LHCN-M2 (cell line): ENCODE data around the gene RAI1. TPM values are rescaled to one million over a fixed set of nuclear protein-coding genes. Genes with fewer than 3 reads are reported as not detected.
"Not testable (repeated sequence)": the region's sequence is repeated elsewhere in the genome, so short reads cannot be mapped to it uniquely, and the experiment has no call there.

ENCODE experiments used
- DNase-seq: peaks from one replicate; pipeline ENCODE4 v3.0.0-alpha.2; 2012; ENCODE audit warnings: low read depth
- total RNA-seq: library from RNA; depleted of rRNA; stranded (reverse); fragments of >200 nt; gene quantifications from 2 replicates; pipeline ENCODE4 v1.2.3, GENCODE V29; 2014

Gene RAI1
- total RNA-seq, 1 experiment from 2014 or later = 10.3 TPM

- DNase-seq = no peak
Measured at GRCh38 chr17:17679748-17680147, 1.5 kb upstream of the RAI1 start.

GRCh38 chr17:17680477-17681186, 626 bp upstream of the RAI1 start:
- DNase-seq = no peak

DNA sequence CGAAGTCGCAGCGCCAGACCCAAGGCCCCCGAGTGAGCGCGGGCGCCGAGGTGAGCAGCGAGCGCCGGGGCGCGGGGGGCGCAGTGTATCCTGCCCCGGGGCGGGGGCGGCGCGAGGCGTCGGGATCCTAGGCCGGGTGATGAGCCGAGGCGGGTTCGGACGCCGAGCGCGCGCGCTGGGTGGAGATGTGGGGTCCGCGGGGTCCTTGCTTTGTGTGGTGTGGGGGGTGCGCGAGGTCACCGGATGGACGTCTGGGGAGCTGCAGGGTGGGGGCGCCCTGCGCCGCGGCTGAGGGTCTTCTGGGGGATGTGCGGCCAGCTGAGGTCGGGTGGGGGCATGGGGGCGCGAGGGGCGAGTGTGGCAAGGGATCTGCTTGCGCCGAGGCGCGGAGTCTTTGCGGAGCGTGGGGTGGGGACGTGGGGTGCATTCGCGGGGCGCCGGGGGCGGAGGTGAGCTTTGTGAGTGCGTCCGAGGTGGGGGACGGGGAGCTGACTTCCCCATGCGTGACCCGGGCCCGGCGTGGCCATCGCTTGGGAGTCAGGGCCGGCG, 560 bp downstream of the RAI1 start:
- no peak for DNase-seq

DNA sequence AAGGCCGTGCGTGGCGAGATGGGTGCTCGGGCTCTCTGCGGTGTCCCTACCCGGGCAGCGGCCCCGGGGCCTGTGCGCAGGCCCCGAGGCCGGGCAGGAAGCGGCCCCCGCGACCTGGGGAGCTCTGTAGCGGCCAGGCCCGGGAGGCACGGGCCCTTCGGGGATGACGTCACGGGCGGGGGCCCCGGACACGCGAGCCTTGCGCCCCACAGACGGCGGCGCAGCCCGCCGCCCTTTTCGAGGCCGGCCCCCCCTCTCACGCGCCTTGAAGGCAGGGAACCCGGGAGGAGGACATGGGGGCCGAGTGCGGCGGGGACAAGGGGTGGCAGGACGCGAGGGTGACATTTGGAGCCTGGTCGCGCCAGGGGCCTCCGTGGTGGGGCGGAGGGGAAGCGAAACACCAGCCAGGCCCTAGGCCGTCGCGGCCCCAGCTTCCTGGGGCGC, 1.1 kb downstream of the RAI1 start:
- no peak for DNase-seq

GRCh38 chr17:17682737-17683680, 1.8 kb downstream of the RAI1 start:
- no peak for DNase-seq

DNA sequence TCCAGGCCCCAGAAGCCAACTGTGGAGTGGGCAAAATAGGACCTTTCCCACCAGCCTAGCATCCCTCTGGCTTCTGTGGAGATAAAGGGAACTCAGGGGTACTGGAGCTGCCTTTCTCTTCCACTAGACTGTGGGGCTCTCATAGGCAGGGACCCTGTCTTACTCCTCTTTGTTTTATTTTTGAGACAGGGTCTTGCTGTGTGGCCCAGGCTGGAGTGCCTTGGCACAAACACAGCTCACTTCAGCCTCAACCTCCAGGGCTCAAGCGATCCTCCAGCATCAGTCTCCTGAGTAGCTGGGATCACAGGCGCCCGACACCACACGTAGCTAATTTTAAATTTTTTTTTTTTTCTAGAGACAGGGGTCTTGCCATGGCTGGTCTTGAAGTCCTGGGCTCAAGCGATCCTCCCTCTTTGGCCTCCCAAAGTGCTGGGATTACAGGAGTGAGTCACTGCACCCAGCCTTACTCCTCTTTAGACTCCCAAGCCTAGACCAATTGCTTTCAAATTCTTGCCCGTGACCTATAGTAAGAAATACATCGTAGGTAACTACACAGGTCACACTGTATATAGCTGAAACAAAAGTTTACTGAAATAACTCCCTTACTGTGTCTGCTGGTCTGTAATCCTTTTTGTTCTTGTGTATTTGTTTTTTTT, 2.6 kb downstream of the RAI1 start:
- no peak for DNase-seq

- DNase-seq = no peak
Measured at GRCh38 chr17:17684906-17685774, 3.9 kb downstream of the RAI1 start.

DNA sequence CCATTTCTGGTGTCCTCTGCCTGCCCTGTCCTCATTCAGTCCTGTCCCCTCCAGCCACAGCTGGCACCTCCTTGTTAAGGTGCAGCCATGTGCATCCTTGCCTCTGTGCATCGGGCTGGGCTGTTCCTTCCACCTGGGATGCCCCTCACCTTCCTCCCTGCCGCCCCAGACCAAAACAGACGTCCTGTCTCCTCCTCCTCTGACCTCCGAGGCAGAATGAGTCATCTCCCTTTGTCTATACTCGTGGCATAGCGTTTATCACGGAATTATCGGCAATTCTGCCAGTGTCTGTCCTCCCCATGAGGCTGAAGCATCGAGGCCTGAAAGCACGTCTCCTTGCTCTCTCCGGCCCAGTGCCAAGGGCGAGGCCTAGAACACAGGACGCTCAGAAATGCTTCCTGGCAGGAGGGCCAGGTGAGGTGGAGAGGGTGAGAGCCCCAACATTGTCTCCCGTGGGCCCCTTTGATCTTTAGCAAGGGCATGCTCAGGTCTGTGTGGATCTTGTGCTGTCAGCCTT, 4.6 kb downstream of the RAI1 start:
- no peak for DNase-seq

GRCh38 chr17:17689312-17689711, 8.1 kb downstream of the RAI1 start:
- no peak for DNase-seq

DNA sequence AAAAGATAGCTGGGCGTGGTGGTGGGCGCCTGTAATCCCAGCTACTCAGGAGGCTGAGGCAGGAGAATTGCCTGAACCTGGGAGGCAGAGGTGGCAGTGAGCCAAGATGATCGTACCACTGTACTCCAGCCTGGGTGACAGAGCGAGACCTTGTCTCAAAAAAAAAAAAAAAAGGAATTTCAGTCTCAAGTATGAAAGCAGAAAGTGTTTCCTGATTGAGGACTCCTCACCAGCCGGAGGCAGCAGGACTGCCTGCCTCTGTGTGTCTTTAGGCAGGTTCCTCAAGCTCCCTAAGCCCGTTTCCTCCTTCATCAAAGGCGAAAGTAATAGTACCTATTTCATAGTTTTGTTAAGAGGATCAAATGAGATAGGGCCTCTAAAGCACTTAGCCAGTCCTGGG, 9.0 kb downstream of the RAI1 start:
- DNase-seq = not testable (repeated sequence)

DNA sequence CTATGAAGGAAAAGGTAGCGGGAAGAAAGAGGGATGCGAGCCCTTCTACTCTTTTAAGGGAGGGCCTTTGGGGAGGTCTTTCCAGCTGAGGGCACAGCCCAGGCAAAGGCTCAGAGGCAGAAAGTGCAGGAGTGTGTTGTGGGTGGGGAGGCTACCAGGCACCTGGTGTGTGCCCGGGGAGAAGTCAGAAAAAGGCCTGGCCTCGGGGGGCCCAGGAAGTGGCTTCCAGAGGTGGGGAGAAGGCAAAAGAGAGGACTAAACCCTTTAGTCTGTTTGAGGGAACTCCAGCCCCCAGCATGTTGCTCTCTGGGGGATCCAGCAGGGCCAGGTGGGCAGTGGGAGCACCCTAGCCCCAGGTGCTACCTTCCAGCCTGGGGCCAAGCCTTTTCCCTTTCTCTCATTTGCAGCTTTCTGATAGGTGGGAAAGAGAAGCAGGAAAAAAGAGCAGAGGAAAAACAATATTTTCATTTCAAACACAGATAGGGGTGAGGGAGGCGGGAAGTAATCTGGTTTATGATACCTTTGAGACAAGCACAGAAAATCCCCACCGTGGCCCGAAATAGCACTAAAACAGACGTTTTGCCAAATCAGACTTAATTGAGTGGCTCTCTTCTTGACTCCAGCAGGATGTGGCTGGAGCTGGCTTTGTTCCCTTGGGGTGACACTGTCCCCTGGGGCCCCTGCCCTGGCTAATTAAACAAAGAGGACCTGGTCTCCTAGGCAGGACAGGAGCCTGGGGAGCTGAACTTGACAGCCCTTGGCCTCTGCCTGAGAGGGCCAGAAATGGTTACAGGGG, 10.4 kb downstream of the RAI1 start:
- no peak for DNase-seq

GRCh38 chr17:17692353-17693252, 11.3 kb downstream of the RAI1 start:
- no peak for DNase-seq

DNA sequence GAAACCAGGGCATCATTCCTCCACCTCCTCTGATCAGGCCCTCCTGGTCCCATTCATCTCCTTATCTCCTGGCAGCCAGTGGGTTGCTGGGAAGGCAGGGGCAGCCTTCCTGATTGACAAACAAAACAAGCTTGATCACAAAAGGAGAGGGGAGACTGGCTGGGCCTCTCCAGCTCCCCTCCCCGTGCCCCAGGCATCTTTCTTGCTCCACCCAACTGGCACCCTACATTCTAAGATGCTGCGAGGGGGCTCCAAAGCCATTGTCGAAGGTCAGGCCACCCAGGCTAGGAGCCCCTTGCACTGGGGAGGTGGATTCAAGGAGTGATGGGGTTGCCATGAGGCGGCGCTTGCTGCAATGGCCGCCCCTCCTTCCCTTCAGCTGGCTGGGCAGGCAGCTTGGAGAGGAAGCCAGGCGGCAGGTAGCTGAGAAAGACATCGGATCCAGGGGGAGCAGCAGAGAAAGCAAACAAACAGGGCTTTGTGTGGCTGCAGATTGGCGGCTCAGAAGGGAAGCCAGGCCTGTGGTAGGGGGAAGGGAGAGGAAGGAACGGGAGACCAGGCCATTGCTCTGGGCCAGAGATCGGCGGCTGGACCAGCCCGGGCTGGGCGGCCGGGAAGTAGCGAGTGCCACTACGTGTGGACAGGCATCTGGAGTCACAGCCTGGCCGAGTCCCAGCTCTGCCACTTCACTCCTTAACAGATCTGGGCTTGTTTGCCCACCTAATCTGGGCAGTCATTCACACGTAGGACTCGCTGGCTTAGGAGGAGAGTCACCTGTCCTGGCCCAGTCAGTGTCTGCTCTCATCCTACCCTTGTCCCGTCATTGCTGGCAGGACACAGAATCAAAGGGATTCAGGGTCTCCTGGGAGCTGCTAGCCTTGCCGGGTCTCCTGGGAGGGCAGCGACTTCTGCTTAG, 12.3 kb downstream of the RAI1 start:
- no peak for DNase-seq

- peak; percentile 56 for DNase-seq
Measured at GRCh38 chr17:17694169-17695081, 13.2 kb downstream of the RAI1 start.

GRCh38 chr17:17696085-17696484, 14.8 kb downstream of the RAI1 start:
- DNase-seq = no peak

- no peak for DNase-seq
Measured at GRCh38 chr17:17696882-17697633, 15.8 kb downstream of the RAI1 start.
